Upper lobe of right lung (tissue), 1 donor: ENCODE data around the gene FILIP1. TPM values are rescaled to one million over a fixed set of nuclear protein-coding genes. Genes with fewer than 3 reads are reported as not detected.

ENCODE experiments used
- ATAC-seq: fragments of 200-7000 bp; cut with Tn5 transposase; one replicate; pipeline ENCODE4 v1.9.1; 2020; ENCODE audit warnings: mild to moderate bottlenecking, moderate library complexity
- DNase-seq: peaks from one replicate; pipeline ENCODE4 v3.0.0-alpha.2; 2020
- H3K27ac ChIP-seq: fragments of 200-600 bp; one replicate; pipeline ENCODE4 v1.8.0; 2022
- H3K27me3 ChIP-seq: fragments of 200-600 bp; one replicate; pipeline ENCODE4 v1.8.0; 2022; ENCODE audit warnings: mild to moderate bottlenecking
- H3K36me3 ChIP-seq: fragments of 200-600 bp; one replicate; pipeline ENCODE4 v1.8.0; 2022
- H3K4me1 ChIP-seq: fragments of 200-600 bp; one replicate; pipeline ENCODE4 v1.8.0; 2022
- H3K4me3 ChIP-seq: fragments of 200-600 bp; one replicate; pipeline ENCODE4 v1.8.0; 2022; ENCODE audit warnings: mild to moderate bottlenecking
- H3K9me3 ChIP-seq: fragments of 200-600 bp; one replicate; pipeline ENCODE4 v1.8.0; 2022
- CTCF ChIP-seq: fragments of 200-600 bp; IDR thresholded peaks from one replicate; pipeline ENCODE4 v1.8.0; 2022; ENCODE audit warnings: antibody characterized with exemption
- intact Hi-C: fragments of 100-400 bp; cut with DNase I; formaldehyde crosslinking; loops from one replicate; pipeline ENCODE4 v1.11.0; 2022
- total RNA-seq: library from RNA; stranded (reverse); fragmentation: NEBNext Ultra II Directional; extraction: Animal tissue kit (Norgen Biotek cat#: 25700); gene quantifications from one replicate; pipeline ENCODE4 v1.2.1, GENCODE V29; 2021
- donor health status: DM: no; HTN: yes; CAD: no; lungs with severe emphysema.

Gene FILIP1
- total RNA-seq, 1 donor from 2014 or later: 21.6 TPM

GRCh38 chr6:75430631-75431325, 62.8 kb downstream of the FILIP1 start:
- H3K4me3 ChIP-seq: no peak overlapping the region
- no peak for TF ChIP-seq CTCF
- no peak for DNase-seq
- intact Hi-C loops: no loop called here
- H3K36me3 ChIP-seq: no peaks in the 10 kb centered on the region
- no peaks in the 10 kb centered on the region for H3K27me3 ChIP-seq
- H3K27ac ChIP-seq: no peak overlapping the region
- no peak for ATAC-seq
- H3K9me3 ChIP-seq: no peaks in the 10 kb centered on the region
- H3K4me1 ChIP-seq: no peaks in the 10 kb centered on the region

DNA sequence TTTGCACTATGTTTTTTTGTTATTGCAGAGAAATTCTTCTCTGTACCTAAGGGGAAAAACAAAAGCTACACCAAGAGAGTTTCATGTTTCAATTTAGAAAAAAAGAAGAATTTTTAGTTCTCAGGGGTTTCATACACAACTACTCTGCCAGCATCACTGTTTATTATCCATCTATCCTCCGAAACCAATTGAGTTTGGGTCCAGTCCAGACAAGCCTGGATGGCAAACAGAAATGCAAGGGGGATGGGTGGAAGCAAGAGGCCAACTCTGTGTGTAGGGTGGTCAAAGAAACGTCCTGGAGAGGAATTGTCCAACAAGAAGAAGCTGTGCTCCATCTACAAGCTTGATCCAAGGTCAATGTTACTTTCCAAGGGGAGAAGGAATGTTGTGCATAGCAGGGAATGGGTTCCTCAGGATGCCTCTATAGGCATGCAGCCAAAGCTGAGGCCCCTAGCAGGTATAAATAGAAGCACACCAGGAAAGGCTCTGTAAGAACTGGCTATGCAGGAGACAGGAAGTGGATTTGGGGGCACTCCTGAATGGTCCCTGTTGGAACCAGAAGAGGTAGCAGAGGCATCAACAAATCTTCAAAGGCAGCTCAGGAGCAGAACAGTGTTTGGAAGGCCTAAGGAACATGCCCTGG, 64.4 kb downstream of the FILIP1 start:
- H3K4me1 ChIP-seq: no peaks in the 10 kb centered on the region
- ATAC-seq (no peak), DNase-seq (no peak)
- TF ChIP-seq CTCF: no peak
- H3K9me3 ChIP-seq: no peaks in the 10 kb centered on the region
- H3K27me3 ChIP-seq: no peaks in the 10 kb centered on the region
- no peak overlapping the region for H3K27ac ChIP-seq
- H3K4me3 ChIP-seq: no peak overlapping the region
- intact Hi-C loops: no loop called here
- no peaks in the 10 kb centered on the region for H3K36me3 ChIP-seq

- TF ChIP-seq CTCF: no peak
- Histone ChIP-seq H3K9me3 (no peaks in the 10 kb centered on the region), H3K4me1 (no peaks in the 10 kb centered on the region), H3K27me3 (no peaks in the 10 kb centered on the region), H3K27ac (no peak overlapping the region), H3K4me3 (no peak overlapping the region), H3K36me3 (no peaks in the 10 kb centered on the region)
- no peak for DNase-seq
- ATAC-seq: no peak
- intact Hi-C loops: no loop called here
These were observed 65.4 kb downstream of the FILIP1 start for GRCh38 chr6:75428204-75428603.

DNA sequence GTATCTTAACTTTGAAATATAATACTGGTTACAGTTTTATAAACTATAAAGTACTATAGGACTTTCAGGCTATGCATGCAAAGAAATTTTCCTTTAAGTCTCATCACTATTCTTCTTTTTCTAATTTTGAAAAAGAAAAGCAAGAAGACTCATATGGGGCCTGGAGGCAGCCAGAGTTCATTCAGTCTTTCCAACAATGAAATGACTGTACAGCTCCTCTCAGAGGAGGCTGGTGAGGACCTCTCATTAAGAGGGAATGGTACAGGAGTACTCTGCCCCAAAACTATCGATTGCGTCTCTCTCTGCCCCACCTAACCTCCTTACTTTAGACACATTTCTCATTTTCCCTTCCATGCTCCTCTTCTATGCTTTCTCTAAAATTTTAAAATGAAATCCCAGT, 66.3 kb downstream of the FILIP1 start:
- no peak for ATAC-seq
- Histone ChIP-seq H3K4me3 (no peak overlapping the region), H3K27ac (no peak overlapping the region), H3K36me3 (no peaks in the 10 kb centered on the region), H3K9me3 (no peaks in the 10 kb centered on the region), H3K4me1 (no peaks in the 10 kb centered on the region), H3K27me3 (no peaks in the 10 kb centered on the region)
- intact Hi-C loops: no loop called here
- TF ChIP-seq CTCF: no peak
- no peak for DNase-seq

GRCh38 chr6:75424618-75425548, 68.7 kb downstream of the FILIP1 start:
- no peaks in the 10 kb centered on the region for H3K9me3 ChIP-seq
- no peaks in the 10 kb centered on the region for H3K27me3 ChIP-seq
- no peak overlapping the region for H3K4me3 ChIP-seq
- ATAC-seq: no peak
- no peaks in the 10 kb centered on the region for H3K36me3 ChIP-seq
- DNase-seq: no peak
- H3K4me1 ChIP-seq: no peaks in the 10 kb centered on the region
- TF ChIP-seq CTCF: no peak
- intact Hi-C loops: no loop called here
- no peak overlapping the region for H3K27ac ChIP-seq
